ENCODE data around the gene ULK1. TPM values are rescaled to one million over a fixed set of nuclear protein-coding genes. Genes with fewer than 3 reads are reported as not detected.

The ULK1 gene
- total and polyA plus RNA-seq, 2 of the 13 experiments (the other 11 are each of a cell fraction or from before 2014, with no cell fraction given) = 2.8 to 10.1 TPM

GRCh38 chr12:131862084-131862441, 32.4 kb upstream of the ULK1 start (continued):
- TF ChIP-seq MBD4 (IDR thresholded peaks at IDR 0.05; ENCODE audit: borderline replicate concordance, low read length) = no peak
- TF ChIP-seq ZNF280B (CRISPR knock-in tag; IDR thresholded peaks at IDR 0.05; ENCODE audit: borderline replicate concordance) = no peak
- TF ChIP-seq SP2 (CRISPR knock-in tag; IDR thresholded peaks at IDR 0.05) = no peak; the same call in 1 of the 2 replicates
- no peak for TF ChIP-seq STAG1 (CRISPR knock-in tag; IDR thresholded peaks at IDR 0.05)
- 0 out of 2 replicates have a peak, but pooled peaks have one; percentile 55 for TF ChIP-seq ZNF512B (CRISPR knock-in tag; IDR thresholded peaks at IDR 0.05; ENCODE audit: borderline replicate concordance)
- TF ChIP-seq MED1 (CRISPR knock-in tag; IDR thresholded peaks at IDR 0.05) = peak; percentile 80
- TF ChIP-seq ATF4 (CRISPR knock-in tag; IDR thresholded peaks at IDR 0.05) = peak in 1 of 2 experiments; percentile 80; a peak in 2 of 4 replicates
- TF ChIP-seq RBFOX2 (IDR thresholded peaks at IDR 0.05; ENCODE audit: low read depth, low read length) = 0 out of 2 replicates have a peak, but pooled peaks have one; percentile 42
- TF ChIP-seq HIVEP1 (CRISPR knock-in tag; IDR thresholded peaks at IDR 0.05) = peak; percentile 63; the same call in 1 of the 2 replicates
- peak; percentile 53 for TF ChIP-seq KDM6A (CRISPR knock-in tag; IDR thresholded peaks at IDR 0.05; ENCODE audit: low read depth)
- peak; percentile 40; the same call in 1 of the 2 replicates for TF ChIP-seq CREM (IDR thresholded peaks at IDR 0.05)
- TF ChIP-seq CREM (CRISPR knock-in tag; IDR thresholded peaks at IDR 0.05) = no peak
- no peak for TF ChIP-seq ZNF670 (CRISPR knock-in tag; IDR thresholded peaks at IDR 0.05; ENCODE audit: borderline replicate concordance)
- TF ChIP-seq MAF1 (CRISPR knock-in tag; IDR thresholded peaks at IDR 0.05; ENCODE audit: borderline replicate concordance) = no peak
- peak; percentile 49 for TF ChIP-seq TEAD3 (CRISPR knock-in tag; optimal IDR thresholded peaks at IDR 0.05; ENCODE audit: borderline replicate concordance)
- no peak for TF ChIP-seq TAF15 (IDR thresholded peaks at IDR 0.05; ENCODE audit: low read depth, low read length, poor library complexity, severe bottlenecking)
- TF ChIP-seq SP5 (CRISPR knock-in tag; IDR thresholded peaks at IDR 0.05; ENCODE audit: borderline replicate concordance, low read depth) = peak; percentile 47; the same call in 1 of the 2 replicates
- peak; percentile 42; the same call in 1 of the 2 replicates for TF ChIP-seq THAP11 (CRISPR knock-in tag; IDR thresholded peaks at IDR 0.05)
- no peak for TF ChIP-seq ZNF800 (CRISPR knock-in tag; IDR thresholded peaks at IDR 0.05)
- TF ChIP-seq ZBTB7A (CRISPR knock-in tag; IDR thresholded peaks at IDR 0.05) = peak; percentile 95
- TF ChIP-seq ZBTB8A (CRISPR knock-in tag; IDR thresholded peaks at IDR 0.05; ENCODE audit: borderline replicate concordance, low read depth) = no peak
- 0 out of 2 replicates have a peak, but pooled peaks have one; percentile 60 for TF ChIP-seq ZNF580 (CRISPR knock-in tag; IDR thresholded peaks at IDR 0.05; ENCODE audit: borderline replicate concordance, low read depth)
- no peak for TF ChIP-seq ZNF790 (CRISPR knock-in tag; IDR thresholded peaks at IDR 0.05; ENCODE audit: borderline replicate concordance)
- TF ChIP-seq SMARCE1 (IDR thresholded peaks at IDR 0.05; ENCODE audit: borderline replicate concordance) = no peak

All from HepG2 (cell line).